HG03558 (cell line): ENCODE results near the gene RAB40C.

ENCODE experiments used
- ATAC-seq: cut with Tn5 transposase; IDR thresholded peaks from one replicate; pipeline ENCODE4 v1.9.1; 2021; ENCODE audit warnings: moderate number of reproducible peaks; ENCODE audit not compliant: unreplicated experiment; ENCODE audit errors: extremely low read depth

RAB40C gene

DNA sequence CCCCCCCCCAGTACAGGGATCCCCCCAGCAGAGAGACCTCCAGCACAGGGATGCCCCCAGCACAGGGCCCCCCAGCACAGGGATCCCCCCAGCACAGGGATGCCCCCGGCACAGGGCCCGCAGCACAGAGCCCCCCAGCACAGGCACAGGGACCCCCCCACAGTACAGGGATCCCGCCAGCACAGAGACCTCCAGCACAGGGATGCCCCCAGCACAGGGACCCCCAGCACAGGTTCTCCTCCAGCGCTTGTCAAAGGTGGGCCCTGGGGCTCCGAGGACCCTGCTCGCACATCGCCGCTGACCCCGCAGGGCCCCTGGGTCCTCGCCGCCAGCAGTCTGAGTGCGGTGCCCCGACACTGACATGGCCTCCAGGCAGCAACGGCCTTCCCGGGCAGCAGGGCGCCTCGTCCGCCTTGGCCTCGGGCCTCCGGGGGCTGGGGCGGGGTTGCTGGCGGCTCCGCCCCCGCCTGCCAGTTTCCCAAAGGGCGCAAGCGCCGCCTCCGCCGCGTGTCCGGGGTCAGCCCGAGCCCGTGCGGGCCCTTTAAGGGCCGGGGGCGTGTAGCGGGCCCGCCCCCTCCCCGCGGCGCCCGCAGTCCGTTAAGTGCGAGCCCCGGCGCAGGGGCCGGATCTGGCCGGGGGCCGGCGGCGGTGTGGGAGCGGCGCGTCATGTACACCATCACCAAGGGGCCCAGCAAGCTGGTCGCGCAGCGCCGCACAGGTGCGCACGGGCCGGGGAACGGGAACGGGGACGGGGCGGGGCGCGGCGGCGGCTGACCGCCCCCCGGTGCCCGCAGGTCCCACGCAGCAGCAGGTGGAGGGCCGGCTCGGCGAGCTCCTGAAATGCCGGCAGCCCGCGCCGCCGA, 51.7 kb downstream of the RAB40C start, which contains the start of gene MCRIP2:
MCRIP2 (plus strand) TSS at position 503 of the 863 bp plus-strand sequence; CDS start at position 667, 164 bp downstream.
- no peak for ATAC-seq

DNA sequence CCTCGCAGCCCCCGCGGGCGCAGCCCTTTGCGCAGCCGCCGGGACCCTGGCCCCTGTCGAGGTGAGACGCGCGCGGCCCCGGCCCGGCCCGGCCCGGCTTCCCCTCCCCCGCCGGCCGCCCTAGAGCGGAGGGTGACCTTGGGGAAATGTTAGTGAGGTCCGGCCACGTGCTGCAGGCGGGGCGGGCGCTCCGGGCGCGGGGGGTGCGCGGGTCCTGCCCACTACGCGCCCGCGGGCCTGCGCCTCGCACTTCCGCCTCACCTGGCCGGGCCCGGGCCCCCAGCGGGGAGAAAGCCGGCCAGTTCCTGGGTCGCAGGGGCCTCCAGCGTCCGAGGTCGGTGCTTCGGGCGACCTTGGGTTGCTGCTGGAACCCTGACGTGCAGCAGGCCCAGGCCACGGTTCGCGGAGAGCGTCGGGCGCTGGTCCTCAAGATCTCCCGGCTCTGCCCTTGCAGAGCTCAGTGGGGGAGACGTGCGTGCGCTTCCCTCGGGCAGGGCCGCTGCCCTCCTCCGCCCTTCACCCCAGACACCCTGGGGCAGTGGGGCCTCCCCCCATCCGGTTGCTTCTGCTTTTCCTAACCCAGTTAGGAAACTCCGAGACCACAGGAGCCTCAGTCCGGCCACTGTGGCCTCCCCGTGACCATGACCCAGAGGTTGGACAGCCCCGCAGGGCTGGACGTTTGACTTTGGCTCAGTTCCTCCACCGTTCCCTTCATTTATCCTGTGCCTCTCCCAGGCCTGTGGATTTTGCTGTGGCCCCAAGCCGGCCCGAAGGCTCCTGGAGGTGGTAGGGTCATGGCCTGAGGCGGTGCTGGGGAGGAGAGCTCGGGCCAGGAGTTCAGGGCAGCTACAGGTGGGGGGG, 52.6 kb downstream of the RAB40C start:
- ATAC-seq = no peak

DNA sequence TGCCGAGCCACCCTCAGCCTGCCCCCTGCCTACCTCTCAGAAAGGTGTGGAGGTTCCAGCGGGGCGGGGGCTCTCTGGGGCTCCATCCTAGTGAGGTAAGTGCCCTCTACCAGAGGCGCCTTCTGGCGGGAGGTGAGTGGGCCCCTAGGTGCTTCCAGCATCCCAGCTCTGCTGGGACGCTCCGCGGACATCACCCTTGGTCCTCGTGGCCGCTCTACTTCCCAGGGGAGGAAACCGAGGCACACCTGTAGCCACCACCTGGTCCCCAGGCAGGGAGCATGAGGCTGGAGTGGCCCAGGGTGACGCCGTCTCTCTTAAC, 53.1 kb downstream of the RAB40C start:
- no peak for ATAC-seq

DNA sequence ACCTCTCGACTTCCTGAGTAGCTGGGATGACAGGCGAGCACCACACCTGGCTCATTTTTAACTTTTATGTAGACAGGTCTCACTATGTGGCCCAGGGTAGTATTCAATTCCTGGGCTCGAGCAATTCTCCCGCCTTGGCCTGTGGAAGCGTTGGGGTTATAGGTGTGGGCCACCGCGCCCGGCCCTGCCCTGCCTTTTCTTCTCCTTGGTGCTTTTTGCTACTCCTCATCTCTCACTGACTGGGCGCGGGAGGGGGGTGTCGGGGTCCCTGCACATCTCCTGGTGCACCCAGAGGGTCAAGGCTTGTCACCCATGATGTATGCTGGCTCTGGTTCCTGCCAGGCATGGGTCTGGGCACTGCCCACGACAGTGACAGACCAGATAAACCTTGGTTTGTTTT, 54.7 kb downstream of the RAB40C start:
- ATAC-seq = no peak

DNA sequence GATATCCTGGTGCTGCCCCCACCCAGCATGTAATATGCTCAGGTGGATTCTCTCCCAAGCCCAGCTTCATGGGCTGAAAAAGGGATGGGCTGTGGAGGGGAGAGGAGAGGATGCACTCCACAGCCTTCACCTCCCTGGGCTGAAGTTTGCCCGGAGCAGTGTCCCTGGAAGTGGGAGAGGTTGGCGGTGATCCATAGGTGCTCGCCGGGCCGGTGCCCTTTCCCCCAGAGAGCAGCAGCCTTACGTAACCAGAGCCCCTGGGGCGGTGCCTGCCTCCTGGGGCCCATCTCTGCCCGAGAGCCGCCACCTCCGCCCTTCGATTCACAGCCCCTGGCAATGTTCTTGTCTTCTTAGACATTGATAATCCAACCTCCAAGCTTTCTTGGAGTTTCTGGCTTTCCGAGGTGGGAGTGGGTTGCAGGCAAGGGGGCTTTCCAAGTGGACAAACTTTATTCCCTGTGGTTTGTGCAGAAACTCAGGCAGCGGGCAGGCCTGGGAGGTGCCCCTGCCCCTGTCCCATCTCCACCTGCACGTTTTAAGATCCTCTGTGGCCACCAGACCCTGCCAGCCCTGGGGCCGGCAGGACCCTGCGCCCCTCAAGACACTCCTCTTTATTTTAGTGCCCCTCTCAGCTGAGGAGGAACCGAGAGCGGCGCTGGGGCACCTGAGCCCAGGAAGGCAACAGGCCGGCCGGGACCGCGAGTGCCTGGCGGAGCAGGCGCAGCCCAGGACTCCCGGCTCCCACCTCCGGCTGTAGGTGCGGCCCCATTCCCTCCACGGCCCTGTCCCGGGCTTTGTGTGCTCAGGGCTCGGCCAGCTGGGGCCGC, 56.2 kb downstream of the RAB40C start:
- ATAC-seq = no peak

DNA sequence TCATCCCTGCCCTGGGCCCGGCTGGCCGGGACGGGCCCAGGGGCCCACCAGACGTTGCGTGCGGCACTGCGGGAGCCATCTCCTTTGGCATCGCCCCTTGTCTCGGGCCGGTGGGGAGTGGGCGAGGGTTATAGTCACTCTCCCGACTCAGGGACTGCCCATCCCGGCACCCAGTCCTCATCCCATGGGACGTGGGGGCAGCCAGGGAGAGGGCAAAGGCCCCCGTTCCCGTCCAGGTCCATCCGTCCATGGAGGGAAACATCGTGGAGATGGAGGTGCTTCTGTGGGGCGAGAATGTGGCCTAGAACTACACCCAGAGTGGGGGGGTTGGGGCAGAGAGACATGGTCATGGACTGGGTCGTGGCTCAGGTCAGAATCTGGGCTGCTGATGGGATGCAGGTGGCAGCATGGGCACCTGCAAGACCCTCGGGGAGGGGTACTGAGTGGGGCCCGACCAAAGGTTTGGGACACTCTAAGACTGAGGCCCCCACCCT, 56.9 kb downstream of the RAB40C start:
- no peak for ATAC-seq

DNA sequence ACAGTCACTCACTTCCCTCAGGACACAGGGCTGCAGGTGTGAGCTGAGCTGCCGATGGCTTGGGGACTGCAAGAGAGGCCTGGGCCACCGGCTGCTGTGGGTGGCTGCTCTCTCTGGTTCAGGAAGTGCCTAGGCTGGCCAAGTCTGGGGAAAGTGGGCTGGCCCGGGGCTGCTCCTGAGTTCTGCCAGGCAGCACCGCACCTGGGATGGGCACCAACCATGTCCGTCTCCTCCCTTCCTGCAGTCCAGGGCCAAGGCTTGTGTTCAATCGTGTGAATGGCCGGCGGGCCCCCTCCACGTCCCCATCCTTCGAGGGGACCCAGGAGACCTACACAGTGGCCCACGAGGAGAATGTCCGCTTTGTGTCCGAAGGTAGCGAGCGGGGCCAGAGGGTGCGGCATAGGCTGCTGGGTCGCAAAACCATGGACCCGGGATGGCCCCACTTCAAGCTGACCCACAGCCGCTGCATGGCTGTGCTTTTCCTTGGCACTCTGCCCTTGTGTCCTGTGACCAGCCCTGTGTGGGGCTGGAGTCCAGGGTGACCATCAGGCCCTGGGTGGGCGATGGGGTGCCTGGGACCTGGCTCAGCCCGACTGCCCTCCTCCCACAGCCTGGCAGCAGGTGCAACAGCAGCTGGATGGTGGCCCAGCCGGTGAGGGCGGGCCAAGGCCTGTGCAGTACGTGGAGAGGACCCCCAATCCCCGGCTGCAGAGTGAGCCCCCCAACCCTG, 57.5 kb downstream of the RAB40C start:
- no peak for ATAC-seq

DNA sequence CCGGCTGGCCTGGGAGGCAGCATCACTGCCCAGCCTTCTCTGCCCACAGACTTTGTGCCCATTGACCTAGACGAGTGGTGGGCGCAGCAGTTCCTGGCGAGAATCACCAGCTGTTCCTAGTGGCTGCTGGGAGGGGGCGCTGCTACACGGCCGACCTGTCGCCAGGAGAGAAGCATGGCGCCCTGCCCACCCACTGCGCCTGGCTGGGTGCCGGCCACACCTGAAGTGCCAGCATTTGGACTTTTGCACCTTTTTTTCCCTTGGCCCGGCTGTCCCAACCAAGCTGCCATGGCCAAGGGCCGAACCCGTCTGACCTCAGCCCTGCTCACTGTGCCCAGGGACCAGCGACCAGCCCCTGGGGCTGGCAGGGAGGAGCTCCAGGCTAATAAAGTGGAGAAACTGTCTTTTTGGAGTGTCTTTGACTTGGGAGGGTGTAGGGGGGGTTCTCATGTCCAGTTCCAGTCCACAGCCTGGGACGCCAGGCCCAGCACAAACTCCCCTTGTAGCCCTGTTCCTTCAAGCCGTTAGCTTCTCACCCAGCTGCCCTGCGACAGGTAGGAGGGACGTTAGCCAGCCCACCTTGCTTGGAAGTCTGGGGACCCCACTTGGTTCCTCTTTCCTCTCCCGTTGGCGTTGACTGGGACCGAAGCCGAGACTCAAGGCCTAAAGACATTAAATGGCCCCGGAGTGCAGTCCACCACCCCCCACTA, 58.4 kb downstream of the RAB40C start:
- no peak for ATAC-seq

DNA sequence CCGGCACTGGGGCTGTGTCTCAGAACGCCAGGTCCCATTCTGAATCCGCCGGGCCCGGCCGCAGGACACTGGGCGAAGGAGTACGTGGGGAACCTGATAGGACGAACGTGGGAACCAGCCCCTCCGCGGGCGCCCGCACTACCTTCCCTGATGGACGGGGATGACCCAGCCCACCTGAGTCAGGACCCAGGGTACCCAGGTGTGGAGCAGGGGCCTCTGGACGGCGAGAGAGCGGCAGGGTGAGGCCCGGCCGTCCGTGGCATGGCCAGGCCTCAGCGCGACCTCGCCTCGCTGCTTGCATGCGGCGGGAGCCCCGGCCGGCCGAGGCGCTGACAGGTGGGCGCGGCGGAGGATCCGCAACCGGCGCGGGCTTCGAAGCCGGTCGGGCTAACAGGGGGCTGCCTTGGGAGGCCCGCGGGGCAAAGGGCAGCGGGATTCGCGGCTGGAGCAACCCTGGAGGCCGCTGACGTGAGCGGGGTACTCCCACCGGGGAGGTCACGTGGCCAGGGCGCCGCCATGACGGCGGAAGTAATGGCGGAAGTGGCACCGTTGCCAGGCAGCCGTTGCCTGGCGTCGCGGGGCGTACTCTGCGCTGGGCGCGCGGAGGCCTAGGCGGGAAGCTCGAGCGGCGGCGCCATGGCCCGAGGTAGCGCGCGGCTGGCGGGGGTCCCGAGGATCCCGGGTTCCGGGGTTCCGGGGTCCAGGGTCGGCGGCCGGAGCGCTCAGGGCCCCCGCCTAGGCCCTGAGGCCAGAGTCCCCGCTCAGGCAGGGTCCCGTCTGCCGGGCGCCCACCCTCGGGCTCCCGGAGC, 59.1 kb downstream of the RAB40C start, which contains the start of gene WDR90:
WDR90 (plus strand) TSS at position 585 of the 809 bp plus-strand sequence; CDS start at position 637, 52 bp downstream.
- ATAC-seq = peak; percentile 46

DNA sequence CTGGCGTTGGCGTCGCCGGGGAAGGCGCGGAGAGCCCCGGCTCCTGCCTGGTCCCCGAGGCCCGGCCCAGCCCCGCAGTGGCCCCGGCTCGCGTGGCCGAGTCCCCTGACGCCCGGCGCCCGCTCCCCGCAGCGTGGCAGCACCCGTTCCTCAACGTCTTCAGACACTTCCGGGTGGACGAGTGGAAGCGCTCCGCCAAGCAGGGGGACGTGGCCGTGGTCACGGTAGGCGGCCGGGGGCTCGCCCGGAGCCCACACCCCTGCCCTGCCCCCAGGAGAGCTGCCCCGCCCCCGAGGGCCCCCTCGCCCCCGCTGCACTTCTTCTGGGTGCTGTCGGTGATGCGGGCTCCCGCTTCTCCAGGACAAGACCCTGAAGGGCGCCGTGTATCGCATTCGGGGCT, 59.8 kb downstream of the RAB40C start:
- ATAC-seq = no peak

DNA sequence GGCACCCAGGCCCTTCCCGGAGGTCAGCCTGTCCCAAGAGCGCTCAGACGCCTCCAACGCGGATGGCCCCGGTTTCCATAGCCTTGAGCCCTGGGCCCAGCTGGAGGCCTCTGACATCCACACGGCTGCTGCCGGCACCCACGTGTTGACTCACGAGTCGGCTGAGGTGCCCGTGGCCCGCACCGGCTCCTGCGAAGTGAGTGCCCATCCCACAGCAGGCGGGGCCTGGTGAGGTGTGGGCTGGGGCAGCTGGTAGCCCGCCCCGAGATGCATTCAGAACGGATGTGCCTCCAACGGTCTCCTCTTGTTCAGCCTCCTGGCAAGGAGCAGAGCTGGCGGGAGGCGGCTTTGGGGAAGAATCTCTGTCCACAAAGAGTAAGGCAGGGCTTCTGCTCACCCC, 62.0 kb downstream of the RAB40C start:
- no peak for ATAC-seq

DNA sequence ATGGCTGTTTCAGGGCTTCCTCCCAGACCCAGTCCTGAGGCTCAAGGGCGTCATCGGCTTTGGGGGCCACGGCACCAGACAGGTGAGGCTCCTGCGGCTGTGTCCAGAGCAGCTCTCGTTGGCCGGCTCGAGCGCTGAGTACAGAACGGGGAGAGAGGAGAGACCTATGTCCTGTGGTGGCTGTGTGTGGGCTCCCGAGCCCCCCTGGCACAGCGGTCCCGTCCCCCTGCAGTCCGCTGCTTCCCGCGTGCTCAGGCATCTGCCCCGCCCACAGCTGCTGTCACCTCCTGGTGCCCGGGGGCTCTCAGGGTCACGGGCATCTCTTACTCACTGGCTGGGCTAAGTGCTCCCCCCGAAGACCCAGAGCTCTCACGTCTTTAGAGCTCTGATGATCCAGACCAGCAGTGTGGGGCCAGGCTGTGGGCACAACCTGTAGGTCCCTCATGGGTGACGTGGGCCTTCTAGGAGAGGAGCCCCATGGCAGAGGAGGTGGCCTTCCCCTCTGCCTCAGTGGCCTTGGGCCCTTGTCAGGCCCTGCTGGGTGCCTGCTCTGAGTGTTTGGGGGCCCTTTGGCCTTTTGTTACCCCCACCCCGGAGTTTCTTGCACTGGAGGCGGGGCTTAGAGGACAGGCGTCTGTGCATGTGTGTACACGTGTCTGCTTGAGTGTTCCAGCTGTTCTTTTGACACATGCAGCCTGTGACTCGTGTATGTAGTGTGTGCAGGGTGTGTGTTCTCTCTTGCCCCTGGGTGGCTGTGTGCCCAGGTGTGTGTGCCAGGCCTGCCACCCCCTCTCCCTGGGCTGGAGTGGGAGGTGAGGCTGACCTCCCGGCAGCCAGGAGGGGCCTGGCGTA, 62.8 kb downstream of the RAB40C start:
- no peak for ATAC-seq

DNA sequence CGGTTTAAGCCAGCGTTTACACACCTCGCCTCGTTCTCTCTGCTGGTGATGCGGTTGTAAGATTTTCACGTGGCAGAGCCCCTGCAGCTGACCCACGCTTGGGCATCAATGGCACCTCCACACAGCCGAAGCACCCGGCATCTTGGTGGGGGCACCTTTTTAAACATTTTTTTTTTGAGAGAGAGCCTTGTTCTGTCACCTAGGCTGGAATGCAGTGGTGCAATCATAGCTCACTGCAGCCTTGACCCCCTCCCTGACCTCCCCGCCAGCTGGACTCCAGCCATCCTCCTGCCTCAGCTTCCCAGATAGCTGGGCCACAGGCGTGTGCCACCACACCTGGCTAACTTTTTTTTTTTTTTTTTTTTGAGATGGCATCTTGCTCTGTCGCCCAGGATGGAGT, 64.2 kb downstream of the RAB40C start:
- ATAC-seq = no peak

DNA sequence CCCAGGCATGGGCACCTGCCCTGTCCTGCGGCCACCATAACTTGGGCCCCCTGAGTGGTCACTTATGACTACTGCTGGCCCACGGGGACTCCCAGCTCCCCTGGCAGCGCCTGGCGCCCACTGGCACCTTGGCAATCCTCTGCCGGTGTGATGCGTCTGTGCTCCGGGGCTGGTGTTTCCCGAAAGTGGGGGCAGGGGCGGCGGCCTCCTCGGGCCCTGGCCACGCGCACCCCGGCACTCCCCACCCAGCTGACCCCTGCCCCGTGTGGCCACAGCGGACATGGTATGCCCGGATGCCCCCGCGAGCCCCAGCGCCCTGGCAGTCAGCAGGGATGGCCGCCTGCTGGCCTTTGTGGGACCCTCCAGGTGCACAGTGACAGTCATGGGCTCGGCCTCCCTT, 67.6 kb downstream of the RAB40C start:
- no peak for ATAC-seq

DNA sequence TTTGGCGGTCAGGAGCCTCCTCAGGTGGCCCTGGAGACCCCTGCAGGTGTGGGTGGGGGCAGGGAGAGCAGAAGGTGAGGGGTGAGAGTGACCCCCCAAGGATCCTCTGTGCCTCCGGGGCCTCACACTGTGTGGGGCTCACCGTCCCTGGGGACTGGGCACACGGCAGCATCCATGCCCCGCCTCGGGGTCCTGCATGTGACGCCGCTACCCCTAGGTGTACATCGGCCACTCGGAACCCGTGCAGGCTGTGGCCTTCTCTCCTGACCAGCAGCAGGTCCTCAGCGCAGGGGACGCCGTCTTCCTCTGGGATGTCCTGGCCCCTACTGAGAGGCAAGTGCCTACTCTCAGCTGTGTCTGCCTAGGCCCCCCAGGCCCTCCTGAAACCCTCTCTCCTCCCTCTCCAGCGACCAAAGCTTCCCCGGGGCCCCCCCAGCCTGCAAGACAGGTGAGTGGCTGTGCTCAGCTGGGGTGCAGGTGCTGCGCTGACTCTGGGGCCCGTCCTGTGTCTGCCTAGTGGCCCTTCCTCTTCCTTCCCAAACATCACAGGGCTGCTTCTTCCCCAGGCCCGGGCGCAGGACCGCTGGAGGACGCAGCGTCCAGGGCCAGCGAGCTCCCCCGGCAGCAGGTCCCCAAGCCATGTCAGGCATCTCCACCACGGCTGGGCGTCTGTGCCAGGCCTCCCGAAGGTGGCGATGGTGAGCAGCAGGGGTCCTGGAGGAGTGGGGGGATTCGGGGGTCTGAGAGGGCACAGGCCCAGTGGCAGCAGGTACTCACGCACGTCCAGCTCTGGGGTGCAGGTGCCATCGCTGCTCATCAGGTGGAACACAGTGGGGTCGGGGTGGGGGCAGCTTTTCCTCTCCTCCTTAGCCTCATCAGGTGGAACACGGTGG, 69.1 kb downstream of the RAB40C start:
- ATAC-seq = no peak

DNA sequence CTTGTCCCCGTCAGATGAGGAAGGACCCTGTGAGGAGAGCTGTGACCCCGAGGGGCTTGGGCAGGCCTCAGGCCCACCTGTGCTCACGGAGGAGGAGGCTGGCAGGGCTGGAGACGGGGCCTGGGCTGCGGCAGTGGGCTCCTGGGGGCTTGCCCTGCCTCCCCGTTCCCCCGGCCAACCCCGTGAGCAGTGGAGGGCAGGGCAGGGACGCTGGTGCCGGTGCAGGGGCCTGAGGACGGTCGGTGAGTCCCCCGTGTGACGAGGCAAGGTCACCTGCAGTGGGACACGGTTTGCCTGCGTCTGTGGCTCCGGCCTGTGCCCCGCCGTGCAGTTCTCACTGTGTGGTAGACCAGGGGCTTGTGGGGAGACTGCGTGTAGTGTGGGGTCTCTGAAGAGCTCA, 69.8 kb downstream of the RAB40C start:
- no peak for ATAC-seq
